GM23248 (cell line): ENCODE data around the gene HORMAD1.

Experiments
- EZH2 ChIP-seq: fragments of 200-600 bp; sonication (generic); IDR thresholded peaks from 2 replicates; pipeline ENCODE4 v1.6.1; 2018; ENCODE audit warnings: antibody characterized with exemption, mild to moderate bottlenecking; ENCODE audit not compliant: insufficient read depth, poor library complexity, severe bottlenecking
- EZH2phosphoT487 ChIP-seq: fragments of 200-600 bp; sonication (generic); IDR thresholded peaks from 2 replicates; pipeline ENCODE4 v1.6.1; 2018; ENCODE audit warnings: antibody characterized with exemption, moderate library complexity, mild to moderate bottlenecking, low read depth; ENCODE audit not compliant: insufficient read depth

- TF ChIP-seq EZH2phosphoT487 (no peak), EZH2 (no peak)
Measured at GRCh38 chr1:150660584-150660983, 60.1 kb downstream of the HORMAD1 start.
